GM19193 (cell line): Measurements from ENCODE around the gene ATP6V0B.

Experiments used
- POLR2A ChIP-seq: IDR thresholded peaks from 4 replicates; pipeline ENCODE4 v1.6.1; 2011; ENCODE audit not compliant: insufficient read depth, insufficient read length; ENCODE audit errors: extremely low read depth

The ATP6V0B gene

DNA sequence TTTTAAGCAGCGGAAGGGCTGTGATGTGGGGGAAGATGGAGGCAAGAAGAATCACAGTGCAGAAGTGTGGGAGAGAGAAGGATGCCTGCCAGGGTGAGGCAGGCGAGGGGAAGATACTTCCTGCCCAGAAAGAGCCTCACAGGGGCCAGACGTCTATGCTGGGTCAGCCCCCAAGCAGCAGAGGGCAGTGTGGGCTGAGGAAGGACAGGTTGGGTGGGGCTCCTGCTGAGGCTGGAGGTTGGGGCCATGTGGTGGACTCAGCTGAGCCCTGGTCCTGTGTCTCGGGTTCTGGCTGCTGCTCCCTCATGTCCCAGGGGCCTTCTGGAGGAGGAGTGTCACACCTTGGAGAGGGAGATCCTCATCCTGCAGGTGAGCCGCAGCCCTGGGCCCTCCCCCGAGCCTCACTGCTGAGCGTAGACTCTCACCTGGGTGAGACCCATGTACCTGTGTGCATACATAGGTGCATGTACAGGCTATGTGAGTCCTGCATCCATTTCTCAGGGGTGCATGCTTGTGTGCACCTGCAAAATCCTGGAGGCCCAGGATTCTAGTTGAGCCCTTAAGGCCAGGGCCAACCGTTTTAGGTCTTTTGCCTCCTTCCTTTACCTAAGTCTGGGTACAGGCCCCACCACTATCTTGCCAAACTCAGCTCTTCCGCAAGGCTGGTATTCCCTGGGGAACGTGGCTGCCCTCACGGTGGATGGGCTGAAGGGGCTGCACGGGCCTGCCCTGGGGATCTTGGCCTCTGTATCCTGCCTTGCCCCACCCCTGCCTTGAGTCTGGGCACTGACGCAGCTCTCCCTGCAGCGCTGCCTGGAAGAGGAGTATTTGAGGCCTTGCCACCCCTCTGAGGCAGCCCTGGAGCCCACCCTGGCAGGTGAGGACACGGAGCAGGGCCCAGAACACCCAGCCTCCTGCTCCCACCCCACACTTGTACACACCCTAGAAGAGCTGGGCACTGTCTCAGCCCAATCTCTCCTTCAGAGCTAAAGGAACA lies 20.3 kb downstream of the ATP6V0B start:
- TF ChIP-seq POLR2A = no peak

DNA sequence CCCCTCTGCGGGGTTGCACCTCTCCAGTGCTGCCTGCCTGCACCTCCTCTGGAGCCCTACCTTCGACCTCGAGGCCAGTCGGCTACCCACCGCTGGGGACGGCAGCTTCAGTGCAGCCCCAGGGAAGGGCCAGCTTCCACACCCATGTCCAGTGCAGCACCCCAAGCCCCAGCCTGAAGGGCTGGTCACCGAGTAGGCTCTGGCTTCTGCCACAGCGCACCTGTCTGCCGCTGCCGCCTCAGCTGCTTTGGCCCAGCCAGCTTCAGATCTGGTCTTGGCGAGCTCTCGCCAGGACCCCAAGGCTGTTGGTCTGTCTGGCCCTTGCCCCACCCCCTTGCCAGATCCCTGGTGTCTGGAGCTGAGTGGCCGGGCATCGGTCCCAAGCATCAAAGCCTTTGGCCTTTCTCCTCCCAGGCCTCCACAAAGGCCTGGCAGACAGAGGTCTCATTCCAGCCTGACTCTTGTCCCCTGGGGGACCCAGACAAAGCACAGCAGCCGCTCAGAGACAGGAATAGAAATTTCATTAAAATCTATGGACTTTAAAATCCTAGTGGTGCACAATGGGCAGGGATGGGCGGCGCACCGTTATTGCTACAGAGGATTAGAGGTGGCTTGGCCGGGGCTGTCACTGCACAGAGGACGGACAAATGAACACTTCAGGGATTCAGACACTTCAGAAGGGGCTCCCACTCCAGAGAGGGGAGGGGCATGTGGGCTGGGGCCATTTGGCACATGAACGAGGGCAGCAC lies 21.4 kb downstream of the ATP6V0B start:
- TF ChIP-seq POLR2A = no peak

DNA sequence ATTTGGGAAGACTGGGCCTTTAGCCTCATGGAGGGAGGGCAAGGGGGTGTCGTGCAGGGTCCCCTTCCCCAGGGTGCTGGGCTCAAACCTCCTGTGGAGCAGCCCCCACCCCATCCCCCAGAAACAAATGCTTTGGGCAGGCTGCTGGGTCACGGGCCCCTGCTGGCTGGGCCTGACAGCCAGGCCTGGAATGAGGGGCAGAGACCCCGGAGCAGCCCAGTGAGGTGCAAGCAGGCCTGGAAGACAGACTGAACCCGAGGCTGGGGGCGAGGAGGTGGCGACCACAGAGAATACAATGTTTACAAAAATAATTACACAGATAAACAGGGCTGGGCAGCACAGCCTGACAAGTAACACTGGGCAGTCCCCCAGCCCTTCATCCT lies 22.0 kb downstream of the ATP6V0B start:
- no peak for TF ChIP-seq POLR2A

DNA sequence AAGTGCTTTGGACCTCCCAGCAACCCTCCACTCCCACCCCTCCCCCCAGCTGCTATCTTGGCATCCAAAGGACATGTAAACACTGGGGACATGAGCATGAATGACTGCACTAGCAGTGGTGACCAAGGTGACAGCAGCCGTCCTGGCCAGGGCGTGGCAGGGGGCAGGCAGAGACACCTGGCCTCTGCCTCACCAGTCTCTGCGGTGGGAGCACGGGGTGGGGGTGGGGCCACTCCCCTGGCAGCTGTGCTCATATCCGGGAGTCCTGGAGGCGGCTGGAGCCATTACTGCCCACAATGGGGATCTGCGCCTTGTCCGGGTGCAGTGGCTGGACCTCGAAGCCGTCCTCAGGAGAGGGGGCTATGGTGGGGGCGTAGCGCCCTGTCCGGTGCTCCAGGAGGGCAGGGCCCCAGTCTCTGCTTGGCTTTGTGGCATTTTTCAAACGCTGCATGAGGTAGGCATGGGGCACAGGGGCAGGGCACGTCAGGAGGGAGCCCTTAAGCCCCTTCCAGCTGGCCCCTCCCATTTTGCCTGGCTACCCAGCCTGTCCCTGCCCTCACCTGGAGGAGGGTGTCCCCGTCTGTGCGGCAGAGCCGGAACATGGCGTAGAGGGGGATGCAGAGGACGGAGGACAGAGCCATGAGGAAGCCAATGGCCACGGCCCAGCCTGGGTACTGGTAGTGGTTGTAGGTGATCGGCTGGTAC lies 22.7 kb downstream of the ATP6V0B start:
- no peak for TF ChIP-seq POLR2A

DNA sequence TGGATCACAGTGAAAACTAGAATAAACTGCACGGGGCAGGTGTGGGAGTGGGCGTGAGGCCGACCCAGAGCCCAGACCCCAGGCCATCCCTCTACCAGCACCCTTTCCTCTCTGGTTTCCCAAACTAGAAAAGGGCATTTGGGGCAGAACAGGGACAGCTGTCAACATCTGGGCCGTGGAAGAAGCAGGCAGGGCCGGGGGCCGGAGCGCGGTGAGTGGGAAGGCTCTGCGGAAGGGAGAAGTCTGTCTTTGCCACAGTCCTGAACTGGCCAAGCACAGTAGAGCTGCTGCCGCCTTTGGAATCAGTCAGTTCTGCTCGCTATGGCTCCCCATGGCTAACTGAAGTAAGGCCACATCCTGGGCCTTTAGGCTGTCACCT lies 23.2 kb downstream of the ATP6V0B start:
- no peak for TF ChIP-seq POLR2A

DNA sequence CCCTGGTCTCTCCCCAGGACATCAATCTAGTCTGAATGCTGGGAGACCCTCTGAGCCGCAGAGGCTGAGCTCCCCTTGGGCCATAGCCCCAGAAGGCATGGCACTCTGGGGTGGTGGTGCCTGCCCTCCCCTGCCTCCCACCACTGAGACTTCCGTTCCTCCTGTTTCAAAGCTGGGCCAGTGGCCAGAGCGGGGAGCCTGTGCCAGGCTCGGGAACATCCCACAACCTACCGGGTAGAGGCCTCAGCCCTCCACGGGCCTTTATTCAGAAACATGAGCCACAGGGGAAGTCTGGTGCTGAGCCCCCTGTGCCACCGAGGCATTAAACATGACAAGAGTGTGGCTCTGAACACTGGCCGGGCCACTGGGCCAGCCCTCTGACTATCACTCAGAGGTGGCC lies 24.7 kb downstream of the ATP6V0B start:
- TF ChIP-seq POLR2A = no peak

DNA sequence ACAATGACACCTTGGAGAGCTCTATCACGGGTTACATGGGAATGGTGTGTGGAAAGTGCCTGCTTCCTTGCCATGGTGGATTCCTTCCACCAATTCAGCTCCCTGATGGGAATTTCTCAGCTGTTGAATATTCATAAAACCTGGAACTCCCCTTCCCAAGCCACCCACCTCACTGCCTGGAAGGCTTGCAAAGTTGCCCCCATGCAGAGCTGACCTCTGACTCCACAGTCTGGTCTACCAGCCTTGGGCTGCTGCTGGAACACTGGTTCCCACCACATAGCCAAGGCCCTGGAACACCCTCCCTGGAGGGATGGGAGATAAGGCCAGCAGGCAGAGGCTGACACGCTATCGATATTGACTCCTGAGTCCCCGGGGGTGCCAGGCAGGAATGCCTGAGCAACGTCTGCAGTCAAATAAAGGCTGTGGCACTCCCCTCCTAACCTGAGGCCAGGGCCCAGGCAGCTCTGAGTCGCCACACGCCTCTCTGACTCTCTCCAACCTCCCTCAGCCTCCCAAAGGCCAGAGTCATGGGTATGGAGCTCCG lies 25.4 kb downstream of the ATP6V0B start:
- TF ChIP-seq POLR2A = no peak

DNA sequence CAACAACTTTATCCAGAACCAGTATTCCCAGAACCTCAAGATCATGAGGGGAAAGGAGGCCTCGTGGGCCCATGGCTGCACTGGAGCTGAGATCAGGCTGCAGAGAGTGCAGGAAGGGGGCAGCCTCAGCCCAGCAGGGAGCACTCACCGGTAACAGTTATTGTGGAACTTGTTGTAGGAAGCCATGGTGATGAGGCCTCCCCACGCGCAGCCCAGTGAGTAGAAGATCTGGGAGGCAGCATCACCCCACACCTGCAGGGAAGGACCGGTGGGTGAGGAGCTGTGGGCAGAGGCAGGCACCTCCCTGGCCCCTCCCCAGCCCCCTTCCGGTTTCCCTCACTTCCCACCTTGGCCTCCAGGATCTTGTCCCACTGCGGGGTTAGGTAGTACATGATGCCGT lies 27.4 kb downstream of the ATP6V0B start:
- TF ChIP-seq POLR2A = no peak

DNA sequence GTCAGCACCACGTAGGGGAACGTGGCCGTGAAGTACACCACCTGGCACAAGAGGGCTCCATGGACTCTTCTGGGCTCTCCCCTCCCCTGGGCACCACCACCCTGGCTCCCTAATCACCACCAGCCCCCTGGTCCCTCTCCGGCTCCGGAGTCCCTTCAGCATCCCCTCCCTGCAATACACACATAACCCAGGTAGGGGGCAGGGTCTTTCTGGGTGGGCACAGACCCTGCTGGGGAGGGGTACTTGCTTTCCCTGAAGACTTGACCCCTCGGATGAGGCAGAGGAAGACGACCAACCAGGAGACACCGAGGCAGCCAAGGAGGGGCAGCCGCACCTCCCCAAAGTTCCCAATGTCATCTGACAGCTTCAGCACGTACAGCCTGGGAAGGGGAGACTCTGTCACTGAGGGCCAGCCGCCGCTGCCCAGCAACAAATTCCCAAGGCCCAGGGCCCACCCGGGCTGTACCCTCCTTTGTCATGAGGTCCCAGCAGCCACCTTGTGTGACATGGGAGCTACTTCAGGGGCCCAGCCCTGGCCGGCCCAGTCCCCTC lies 27.9 kb downstream of the ATP6V0B start:
- TF ChIP-seq POLR2A = no peak

DNA sequence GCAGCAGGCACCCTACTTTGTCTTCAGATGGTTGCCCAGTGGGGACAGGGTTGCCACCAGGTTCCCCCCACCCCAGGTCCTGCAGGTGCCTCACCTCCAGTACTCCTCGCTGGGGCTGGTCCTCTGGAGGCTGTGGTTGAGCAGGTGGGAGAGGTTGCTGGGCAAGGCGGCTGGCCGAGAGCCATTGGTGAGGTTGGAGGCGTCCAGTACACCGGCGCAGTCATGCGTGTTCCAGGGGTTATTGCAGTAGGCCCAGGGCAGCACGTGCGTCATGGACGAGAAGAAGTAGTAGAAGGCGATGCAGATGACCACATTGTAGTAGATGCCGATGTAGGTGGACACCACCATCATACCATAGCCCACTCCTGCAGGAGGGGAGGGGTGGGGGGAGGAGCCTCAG lies 33.5 kb downstream of the ATP6V0B start:
- no peak for TF ChIP-seq POLR2A

DNA sequence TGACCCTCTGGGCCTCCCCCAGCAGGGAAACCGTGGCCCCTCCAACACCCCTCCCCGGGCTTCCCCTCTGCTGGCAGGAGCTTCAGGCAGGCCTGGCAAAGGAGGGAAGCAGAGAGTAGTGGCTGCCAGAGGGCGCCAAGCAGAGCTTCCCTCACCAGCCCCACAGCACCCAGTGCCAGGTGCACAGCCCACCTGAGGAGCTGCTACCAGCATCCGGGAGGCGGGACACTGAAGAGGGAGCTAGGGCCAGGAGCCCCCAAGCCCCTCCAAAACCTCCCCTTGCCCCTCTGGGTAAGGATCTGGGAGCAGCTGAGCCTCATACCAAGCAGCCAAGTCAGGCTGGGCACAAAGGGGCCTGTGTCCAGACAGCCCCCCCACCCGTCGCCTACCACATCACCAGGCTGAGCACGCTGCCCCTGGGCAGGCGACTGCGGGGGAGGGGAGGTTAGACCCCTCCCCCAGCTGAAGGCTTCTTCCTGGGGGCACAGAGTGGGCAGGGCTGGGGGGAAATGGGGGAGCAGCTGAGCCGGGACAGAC lies 36.2 kb downstream of the ATP6V0B start:
- no peak for TF ChIP-seq POLR2A

DNA sequence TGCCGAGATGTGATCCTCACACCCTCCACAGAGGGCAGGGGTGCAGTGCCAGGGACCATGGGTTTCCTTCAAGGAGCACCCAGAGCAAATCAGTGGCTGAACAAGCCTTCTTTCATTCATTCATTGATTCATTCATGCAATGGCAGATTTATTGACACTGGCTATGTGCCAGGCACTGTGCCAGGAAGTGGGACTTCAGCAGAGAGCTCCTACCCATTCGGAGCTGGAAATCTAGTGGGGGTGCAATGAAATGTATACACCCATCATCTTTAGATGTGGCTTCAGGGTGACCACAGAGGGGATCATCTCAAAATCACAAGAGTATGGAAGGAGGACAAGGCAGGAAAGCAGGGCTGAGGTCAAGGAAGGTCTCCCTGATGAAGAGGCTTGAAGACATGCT lies 37.6 kb downstream of the ATP6V0B start:
- no peak for TF ChIP-seq POLR2A

DNA sequence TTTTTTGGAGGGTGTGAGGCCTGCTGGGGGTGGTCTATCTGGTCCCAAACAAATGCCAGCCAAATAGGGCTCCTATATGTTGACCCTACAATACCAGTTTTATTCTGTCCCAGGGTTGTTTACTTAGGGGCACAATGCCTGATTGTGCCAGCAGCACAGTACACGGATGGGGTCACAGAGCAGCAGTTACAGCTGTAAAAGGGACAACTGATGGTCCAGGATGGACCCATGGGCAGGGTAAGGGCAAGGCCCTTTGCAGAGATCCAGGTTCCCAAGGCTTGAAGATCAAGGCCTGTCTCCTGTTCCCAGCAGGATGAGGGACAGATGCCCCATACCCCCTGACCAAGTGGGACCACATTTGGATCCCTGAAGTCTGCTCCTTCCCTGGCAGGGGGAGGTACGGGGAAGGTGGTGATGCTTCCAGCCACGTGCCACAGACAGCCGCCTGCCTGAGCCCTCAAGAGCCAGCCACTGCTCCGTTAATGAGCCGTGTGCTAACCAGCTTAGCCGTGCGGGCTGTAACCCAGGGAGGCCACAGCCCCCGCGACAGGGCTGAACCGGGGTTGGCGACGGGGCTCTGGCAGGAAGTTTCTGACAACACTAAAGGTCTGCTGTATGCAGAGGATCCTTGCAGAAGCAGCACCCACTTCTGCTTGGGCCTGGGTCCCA lies 38.3 kb downstream of the ATP6V0B start:
- TF ChIP-seq POLR2A = no peak

DNA sequence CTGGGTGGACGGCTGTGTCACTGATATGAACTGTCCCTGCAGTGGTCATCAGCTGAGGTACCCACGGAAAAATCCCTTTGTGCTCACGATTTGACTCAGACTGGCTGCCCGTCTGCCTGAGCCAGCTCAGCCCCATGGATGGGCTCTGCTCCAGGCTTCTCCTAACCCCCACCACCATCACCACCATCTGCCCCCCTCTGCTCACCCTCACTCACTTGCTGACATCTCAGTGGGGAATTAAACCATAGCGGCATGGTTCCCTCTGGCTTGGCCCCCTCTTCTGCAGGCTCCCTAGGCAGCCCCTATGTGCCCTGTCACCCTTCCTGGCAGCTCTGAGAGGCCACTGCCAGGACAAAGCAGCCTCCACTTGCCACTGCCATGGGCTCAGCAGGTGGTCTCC lies 39.2 kb downstream of the ATP6V0B start:
- TF ChIP-seq POLR2A = no peak
